Aorta (tissue), 5 donors: ENCODE data around the gene CDC14A. TPM values are rescaled to one million over a fixed set of nuclear protein-coding genes. Genes with fewer than 3 reads are reported as not detected.

Experiments
- ATAC-seq: fragments of 200-7000 bp; cut with Tn5 transposase; one replicate; pipeline ENCODE4 v1.9.1; 2022; ENCODE audit warnings: moderate library complexity; ENCODE audit not compliant: low FRiP score
- DNase-seq, 2 donors: peaks; one replicate each; pipeline ENCODE4 v3.0.0-alpha.2; 2020
- H3K27ac ChIP-seq, 2 donors: one replicate each; pipeline ENCODE4 v1.5.1; 2013; ENCODE audit warnings: low read length in 2 of 2, mild to moderate bottlenecking in 2 of 2, moderate library complexity in 2 of 2, control low read depth in 1 of 2, inconsistent platforms in 1 of 2, low read depth in 1 of 2
- H3K27me3 ChIP-seq, 2 donors: one replicate each; pipeline ENCODE4 v1.6.1; 2013; ENCODE audit warnings: control low read depth in 1 of 2, low read length in 1 of 2, mild to moderate bottlenecking in 1 of 2, moderate library complexity in 1 of 2; ENCODE audit not compliant: insufficient read depth in 2 of 2, control insufficient read depth in 1 of 2
- H3K36me3 ChIP-seq, 2 donors: one replicate each; pipeline ENCODE4 v1.6.1; 2013; ENCODE audit warnings: control low read depth in 1 of 2, low read length in 1 of 2, mild to moderate bottlenecking in 1 of 2; ENCODE audit not compliant: insufficient read depth in 2 of 2, control insufficient read depth in 1 of 2
- H3K4me1 ChIP-seq, 2 donors: one replicate each; pipeline ENCODE4 v1.6.1; 2013; ENCODE audit warnings: low read length in 2 of 2, control low read depth in 1 of 2, mild to moderate bottlenecking in 1 of 2, moderate library complexity in 1 of 2; ENCODE audit not compliant: insufficient read depth in 2 of 2, control insufficient read depth in 1 of 2
- H3K4me3 ChIP-seq, 2 donors: one replicate each; pipeline ENCODE4 v1.5.1; 2013; ENCODE audit warnings: low read length in 2 of 2, control low read depth in 1 of 2, mild to moderate bottlenecking in 1 of 2
- H3K9me3 ChIP-seq: one replicate; pipeline ENCODE4 v1.6.1; 2013; ENCODE audit warnings: mild to moderate bottlenecking, low read length; ENCODE audit not compliant: control insufficient read depth
- WGBS, 2 donors: extraction: QIAGEN DNeasy Blood & Tissue Kit; methylation state at CpG; one replicate each; pipeline ENCODE4 v1.1.7; 2013; 5-methylcytosine and 5-hydroxymethylcytosine counted together
- intact Hi-C, 2 donors: fragments of 100-400 bp; cut with DNase I; formaldehyde crosslinking; loops; one replicate each; pipeline versions ENCODE4 v1.14.2 to v1.15.0; 2022
- polyA plus RNA-seq, 2 donors: library from polyadenylated mRNA; stranded (reverse); fragments of 200-250 nt; gene quantifications; one replicate each; pipeline ENCODE4 v1.2.3, GENCODE V29; 2013
- total RNA-seq, 2 donors: library from RNA; stranded (reverse); fragmentation: NEBNext Ultra II Directional; extraction: Animal tissue kit (Norgen Biotek cat#: 25700); gene quantifications; one replicate each; pipeline ENCODE4 v1.2.1, GENCODE V29; 2021
- donor health status: healthy with polysubstance abuse.
- donor health status: Bipolar disorder and iron deficiency.
- donor health status: DM: no; HTN: no; CAD: no.
- donor health status: DM: no; HTN: no; CAD: no.
- donor health status: DM: yes; HTN: yes; CAD: no.

CDC14A gene
- total and polyA plus RNA-seq, 4 donors = 0.88 to 14.0 (median 5.0) TPM

DNA sequence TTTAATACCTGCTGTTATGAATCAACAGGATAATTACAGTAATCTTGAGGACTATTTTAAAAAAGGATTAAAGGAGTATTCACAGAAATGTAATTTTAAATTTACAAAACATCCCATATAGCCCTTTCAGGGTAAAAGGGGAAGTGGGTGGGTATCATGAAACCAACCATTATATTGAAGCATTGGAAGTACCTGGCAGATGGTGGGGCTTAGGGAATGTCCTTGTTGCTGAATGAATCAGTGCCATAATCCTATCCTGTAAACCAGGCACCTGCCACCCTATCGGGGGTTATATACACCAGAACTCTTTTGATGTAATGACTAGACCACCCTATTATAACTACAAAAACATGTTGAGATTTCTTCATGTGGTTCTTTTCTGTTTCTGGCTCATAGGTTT is 30.4 kb downstream of the CDC14A start:
- Histone ChIP-seq H3K4me1 (no peaks in the 10 kb centered on the region), H3K4me3 (no peak overlapping the region), H3K27ac (no peak overlapping the region), H3K27me3 (no peaks in the 10 kb centered on the region), H3K36me3 (no peaks in the 10 kb centered on the region), H3K9me3 (no peaks in the 10 kb centered on the region)
- no peak for DNase-seq
- ATAC-seq = no peak
- 93 to 94% methylated on average over 1 of the region's 1 CpG for WGBS, 2 donors
- intact Hi-C loops = no loop called here

- Histone ChIP-seq H3K27ac (no peak overlapping the region), H3K27me3 (no peaks in the 10 kb centered on the region), H3K4me3 (no peak overlapping the region), H3K36me3 (no peaks in the 10 kb centered on the region), H3K4me1 (no peaks in the 10 kb centered on the region), H3K9me3 (no peaks in the 10 kb centered on the region)
- intact Hi-C loops = no loop called here
- ATAC-seq (no peak), DNase-seq (no peak)
These were observed 31.6 kb downstream of the CDC14A start for GRCh38 chr1:100383743-100384405.

DNA sequence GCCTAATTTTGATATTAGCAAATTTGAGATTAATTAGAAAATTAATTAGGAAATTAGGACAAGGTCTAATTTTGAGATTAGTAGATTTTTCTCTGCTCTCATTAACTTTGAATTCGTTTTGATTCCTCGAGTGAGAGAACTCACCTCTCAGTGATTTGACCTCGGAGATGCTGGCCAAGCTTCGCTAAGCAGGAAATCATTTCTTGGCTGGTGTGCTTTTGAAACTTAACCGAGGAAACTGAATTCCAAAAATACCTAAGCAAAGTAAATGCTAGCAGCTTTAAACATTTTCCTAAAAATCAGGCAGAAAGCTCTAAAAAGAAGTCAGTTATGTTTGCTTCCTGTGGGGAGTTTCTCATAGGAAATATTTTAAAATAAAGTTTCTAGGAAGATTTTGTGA is 34.9 kb downstream of the CDC14A start:
- no peak for ATAC-seq
- no peaks in the 10 kb centered on the region for H3K36me3 ChIP-seq
- no peak for DNase-seq
- H3K9me3 ChIP-seq = no peaks in the 10 kb centered on the region
- peak overlapping the region in 1 of 2 donors; percentile 4 for H3K4me3 ChIP-seq
- no peaks in the 10 kb centered on the region for H3K27me3 ChIP-seq
- intact Hi-C loops = no loop called here
- H3K4me1 ChIP-seq = no peaks in the 10 kb centered on the region
- no peak overlapping the region for H3K27ac ChIP-seq
- 1 to 4% methylated on average over 5 of the region's 5 CpGs for WGBS, 2 donors

- H3K36me3 ChIP-seq = no peaks in the 10 kb centered on the region
- H3K27ac ChIP-seq = no peak overlapping the region
- DNase-seq (no peak), ATAC-seq (no peak)
- H3K4me1 ChIP-seq = no peaks in the 10 kb centered on the region
- intact Hi-C loops = no loop called here
- H3K27me3 ChIP-seq = no peaks in the 10 kb centered on the region
- H3K9me3 ChIP-seq = no peaks in the 10 kb centered on the region
- WGBS, 2 donors = 8 to 14% methylated on average over 4 of the region's 4 CpGs
- no peak overlapping the region for H3K4me3 ChIP-seq
These were observed 35.5 kb downstream of the CDC14A start for GRCh38 chr1:100387657-100388350.

DNA sequence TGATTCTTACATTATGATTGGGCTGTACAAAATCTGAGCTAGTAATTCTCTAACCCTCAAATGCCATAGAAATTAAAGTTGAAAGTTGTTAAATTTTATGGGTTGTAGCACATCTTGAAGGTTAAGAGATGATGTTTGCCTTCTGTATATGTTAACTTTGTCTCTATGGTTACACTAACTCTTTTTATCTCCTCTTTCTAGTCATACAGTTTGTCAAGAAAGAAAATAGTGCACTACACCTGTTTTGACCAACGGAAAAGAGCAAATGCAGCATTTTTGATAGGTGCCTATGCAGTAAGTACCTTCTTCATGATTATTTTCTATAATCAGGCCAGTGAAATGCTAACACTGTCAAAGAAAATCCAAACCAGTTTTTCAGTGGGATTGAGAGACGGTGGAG is 38.2 kb downstream of the CDC14A start:
- no peaks in the 10 kb centered on the region for H3K9me3 ChIP-seq
- no peaks in the 10 kb centered on the region for H3K36me3 ChIP-seq
- no peak overlapping the region for H3K27ac ChIP-seq
- 74 to 77% methylated on average over 2 of the region's 2 CpGs for WGBS, 2 donors
- ATAC-seq = no peak
- no peaks in the 10 kb centered on the region for H3K27me3 ChIP-seq
- DNase-seq = no peak
- intact Hi-C loops = no loop called here
- H3K4me1 ChIP-seq = no peaks in the 10 kb centered on the region
- H3K4me3 ChIP-seq = no peak overlapping the region

DNA sequence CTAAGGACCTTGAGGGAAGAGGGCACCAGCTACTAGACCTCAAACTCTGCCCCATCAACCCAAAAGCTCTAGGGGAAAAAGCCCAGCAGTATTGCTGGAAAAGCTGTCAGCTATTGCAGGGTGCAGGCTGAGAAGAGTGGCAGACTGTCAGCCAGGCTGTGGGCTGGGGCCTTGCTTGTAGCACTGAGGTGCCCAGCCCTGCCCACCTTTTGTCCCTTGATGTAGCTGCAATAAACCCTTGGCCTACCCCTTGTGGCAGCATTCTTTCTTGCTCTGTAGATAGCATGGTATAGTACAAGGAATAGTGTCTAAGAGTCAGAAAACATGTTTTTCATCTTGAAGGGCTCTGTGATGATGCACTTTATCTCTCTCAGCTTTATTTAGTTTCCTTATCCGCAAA is 39.4 kb downstream of the CDC14A start:
- H3K9me3 ChIP-seq = no peaks in the 10 kb centered on the region
- WGBS, 2 donors = 74 to 84% methylated on average over 1 of the region's 1 CpG
- H3K27me3 ChIP-seq = no peaks in the 10 kb centered on the region
- no peak for DNase-seq
- no peaks in the 10 kb centered on the region for H3K4me1 ChIP-seq
- H3K27ac ChIP-seq = no peak overlapping the region
- no peaks in the 10 kb centered on the region for H3K36me3 ChIP-seq
- intact Hi-C loops = no loop called here
- no peak overlapping the region for H3K4me3 ChIP-seq
- peak; percentile 19 for ATAC-seq

- no peak for ATAC-seq
- Histone ChIP-seq H3K4me3 (no peak overlapping the region), H3K27ac (no peak overlapping the region), H3K36me3 (no peaks in the 10 kb centered on the region), H3K9me3 (no peaks in the 10 kb centered on the region), H3K4me1 (no peaks in the 10 kb centered on the region), H3K27me3 (no peaks in the 10 kb centered on the region)
- 24 to 29% methylated on average over 5 of the region's 5 CpGs for WGBS, 2 donors
- DNase-seq = no peak
- intact Hi-C loops = no loop called here
These were observed 40.5 kb downstream of the CDC14A start for GRCh38 chr1:100392756-100393155.

- intact Hi-C loops = no loop called here
- 86 to 94% methylated on average over 1 of the region's 1 CpG for WGBS, 2 donors
- H3K9me3 ChIP-seq = no peaks in the 10 kb centered on the region
- no peak for DNase-seq
- no peaks in the 10 kb centered on the region for H3K27me3 ChIP-seq
- no peak overlapping the region for H3K27ac ChIP-seq
- ATAC-seq = no peak
- no peak overlapping the region for H3K4me3 ChIP-seq
- H3K4me1 ChIP-seq = no peaks in the 10 kb centered on the region
- H3K36me3 ChIP-seq = no peaks in the 10 kb centered on the region
These were observed 42.0 kb downstream of the CDC14A start for GRCh38 chr1:100394285-100394684.

DNA sequence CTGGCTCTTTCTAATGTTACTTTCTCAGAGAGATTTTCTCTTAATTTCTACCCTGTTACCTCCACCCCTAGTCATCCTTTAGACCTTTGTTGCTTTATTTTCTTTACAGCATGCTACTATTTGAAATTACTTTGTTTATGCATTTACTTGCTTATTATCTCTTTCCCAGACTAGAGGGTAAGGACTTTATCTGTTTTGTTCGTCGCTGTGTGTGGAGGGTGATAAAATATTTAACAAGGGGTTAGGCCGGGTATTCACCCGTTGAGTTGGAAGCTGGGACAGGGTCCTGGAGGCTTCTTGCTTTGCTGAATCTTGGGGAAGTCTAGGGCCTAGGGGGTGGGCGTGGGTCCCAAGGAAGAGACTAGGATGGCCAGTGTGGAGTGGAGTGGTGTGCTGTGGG is 43.6 kb downstream of the CDC14A start:
- intact Hi-C loops = no loop called here
- 94 to 96% methylated on average over 5 of the region's 5 CpGs for WGBS, 2 donors
- H3K4me3 ChIP-seq = no peak overlapping the region
- H3K27me3 ChIP-seq = no peaks in the 10 kb centered on the region
- no peaks in the 10 kb centered on the region for H3K36me3 ChIP-seq
- DNase-seq (no peak), ATAC-seq (no peak)
- H3K27ac ChIP-seq = no peak overlapping the region
- H3K4me1 ChIP-seq = no peaks in the 10 kb centered on the region
- H3K9me3 ChIP-seq = no peaks in the 10 kb centered on the region
